GM23248 (cell line): Measurements from ENCODE around the gene SDK2. TPM values are rescaled to one million over a fixed set of nuclear protein-coding genes. Genes with fewer than 3 reads are reported as not detected.

Source experiments
- DNase-seq: peaks from one replicate; pipeline ENCODE4 v3.0.0-alpha.2; 2015
- H2AFZ ChIP-seq: fragments of 200-600 bp; sonication (generic); 2 replicates; pipeline ENCODE4 v1.6.1; 2016; ENCODE audit warnings: antibody characterized with exemption
- H3F3A ChIP-seq: fragments of 200-600 bp; sonication (generic); 2 replicates; pipeline ENCODE4 v1.6.1; 2016; ENCODE audit warnings: mild to moderate bottlenecking, antibody characterized with exemption, mixed run types; ENCODE audit not compliant: insufficient read depth
- H3K27ac ChIP-seq: fragments of 200-600 bp; sonication (generic); 2 replicates; pipeline ENCODE4 v1.5.1; 2016; ENCODE audit warnings: mild to moderate bottlenecking
- H3K27me3 ChIP-seq: fragments of 200-600 bp; sonication (generic); replicated peaks from 2 replicates; pipeline ENCODE4 v1.6.1; 2016; ENCODE audit warnings: mild to moderate bottlenecking; ENCODE audit not compliant: insufficient read depth
- H3K36me3 ChIP-seq: fragments of 200-600 bp; sonication (generic); 2 replicates; pipeline ENCODE4 v1.6.1; 2016; ENCODE audit warnings: low read depth, mild to moderate bottlenecking
- H3K4me1 ChIP-seq: fragments of 200-600 bp; sonication (generic); 2 replicates; pipeline ENCODE4 v1.6.1; 2016; ENCODE audit warnings: mild to moderate bottlenecking; ENCODE audit not compliant: insufficient read depth
- H3K4me2 ChIP-seq: fragments of 200-600 bp; sonication (generic); one replicate; pipeline ENCODE4 v1.6.1; 2016; ENCODE audit warnings: mild to moderate bottlenecking; ENCODE audit not compliant: unreplicated experiment
- H3K4me3 ChIP-seq: fragments of 200-600 bp; sonication (generic); 2 replicates; pipeline ENCODE4 v1.5.1; 2016; ENCODE audit warnings: mild to moderate bottlenecking
- H3K79me2 ChIP-seq: fragments of 200-600 bp; sonication (generic); 2 replicates; pipeline ENCODE4 v1.6.1; 2016; ENCODE audit warnings: mild to moderate bottlenecking; ENCODE audit not compliant: insufficient read depth
- H3K9ac ChIP-seq: fragments of 200-600 bp; sonication (generic); 2 replicates; pipeline ENCODE4 v1.6.1; 2016; ENCODE audit warnings: mild to moderate bottlenecking
- H3K9me2 ChIP-seq: fragments of 200-600 bp; sonication (generic); 2 replicates; pipeline ENCODE4 v1.6.1; 2016; ENCODE audit warnings: mixed run types, mild to moderate bottlenecking, moderate library complexity; ENCODE audit not compliant: insufficient read depth
- H3K9me3 ChIP-seq: fragments of 200-600 bp; sonication (generic); one replicate; pipeline ENCODE4 v1.6.1; 2017; ENCODE audit warnings: low read depth
- H4K20me1 ChIP-seq: fragments of 200-600 bp; sonication (generic); 2 replicates; pipeline ENCODE4 v1.6.0; 2016; ENCODE audit not compliant: insufficient read depth
- EZH2 ChIP-seq: fragments of 200-600 bp; sonication (generic); IDR thresholded peaks from 2 replicates; pipeline ENCODE4 v1.6.1; 2018; ENCODE audit warnings: antibody characterized with exemption, mild to moderate bottlenecking; ENCODE audit not compliant: insufficient read depth, poor library complexity, severe bottlenecking
- EZH2phosphoT487 ChIP-seq: fragments of 200-600 bp; sonication (generic); IDR thresholded peaks from 2 replicates; pipeline ENCODE4 v1.6.1; 2018; ENCODE audit warnings: antibody characterized with exemption, moderate library complexity, mild to moderate bottlenecking, low read depth; ENCODE audit not compliant: insufficient read depth
- WGBS, 2 experiments: methylation state at CpG; one replicate each; pipeline ENCODE4 v1.1.6; 2015 to 2017; ENCODE audit warnings: low lambda C conversion rate in 2 of 2, low coverage in 1 of 2; ENCODE audit errors: missing lambda C conversion rate in 2 of 2; 5-methylcytosine and 5-hydroxymethylcytosine counted together
- in situ Hi-C: fragments of 300-500 bp; cut with MboI; formaldehyde crosslinking; loops from 2 replicates; pipeline ENCODE4 v1.15.0; 2020
- polyA plus RNA-seq: library from polyadenylated mRNA; unstranded; fragments of >200 nt; fragmentation: Nextera tagmentation; extraction: Ambion mirVana; gene quantifications from 2 replicates; pipeline ENCODE4 v1.2.1, GENCODE V29; 2016
- total RNA-seq: library from RNA; depleted of rRNA; stranded (reverse); fragments of >200 nt; shearing (Covaris generic); gene quantifications from 2 replicates; pipeline ENCODE4 v1.2.3, GENCODE V29; 2014

SDK2 gene
- total and polyA plus RNA-seq, 2 experiments from 2014 or later, result under 0.01 to 0.03 TPM

- no peaks in the 10 kb centered on the region for H3K36me3 ChIP-seq
- H3K9me3 ChIP-seq, result no peaks in the 10 kb centered on the region
- in situ Hi-C loops, result no loop called here
- no peak for DNase-seq
- no peaks in the 10 kb centered on the region for H3K9me2 ChIP-seq
- no peaks in the 10 kb centered on the region; the same call in 1 of the 2 replicates for H3K27me3 ChIP-seq
- H3K4me2 ChIP-seq, result no peak overlapping the region
- H3K79me2 ChIP-seq, result no peaks in the 10 kb centered on the region
- H3K9ac ChIP-seq, result no peak overlapping the region
- no peak overlapping the region for H3K27ac ChIP-seq
- WGBS, 2 experiments, result 61 to 63% methylated on average over 13 to 15 of the region's 15 CpGs
- no peak overlapping the region for H2AFZ ChIP-seq
- no peaks in the 10 kb centered on the region for H3F3A ChIP-seq
- no peaks in the 10 kb centered on the region for H4K20me1 ChIP-seq
- no peak overlapping the region for H3K4me3 ChIP-seq
- TF ChIP-seq EZH2phosphoT487 (no peak), EZH2 (no peak)
- H3K4me1 ChIP-seq, result no peaks in the 10 kb centered on the region
These were observed 27.9 kb downstream of the SDK2 start for GRCh38 chr17:73616120-73616872.

- in situ Hi-C loops, result no loop called here
- Histone ChIP-seq H3K4me1 (no peaks in the 10 kb centered on the region), H3K4me2 (no peak overlapping the region), H3K9ac (no peak overlapping the region), H3K27me3 (no peaks in the 10 kb centered on the region), H3F3A (no peaks in the 10 kb centered on the region), H2AFZ (no peak overlapping the region), H3K36me3 (no peaks in the 10 kb centered on the region), H3K27ac (no peak overlapping the region), H3K9me3 (no peaks in the 10 kb centered on the region), H3K79me2 (no peaks in the 10 kb centered on the region), H3K9me2 (no peaks in the 10 kb centered on the region), H3K4me3 (no peak overlapping the region), H4K20me1 (no peaks in the 10 kb centered on the region)
- DNase-seq, result no peak
- WGBS, 2 experiments, result 64 to 65% methylated on average over 8 of the region's 9 CpGs
- TF ChIP-seq EZH2 (no peak), EZH2phosphoT487 (no peak)
These were observed 30.0 kb downstream of the SDK2 start for GRCh38 chr17:73614256-73614655.

GRCh38 chr17:73613271-73614233, 30.7 kb downstream of the SDK2 start:
- no peaks in the 10 kb centered on the region for H3K27me3 ChIP-seq
- H3K4me3 ChIP-seq, result no peak overlapping the region
- H3K9me3 ChIP-seq, result no peaks in the 10 kb centered on the region
- no peak overlapping the region for H3K27ac ChIP-seq
- H3K9me2 ChIP-seq, result no peaks in the 10 kb centered on the region
- 55 to 59% methylated on average over 17 to 23 of the region's 23 CpGs for WGBS, 2 experiments
- no peaks in the 10 kb centered on the region for H3K4me1 ChIP-seq
- TF ChIP-seq EZH2phosphoT487 (no peak), EZH2 (no peak)
- H3K4me2 ChIP-seq, result no peak overlapping the region
- no peak overlapping the region for H2AFZ ChIP-seq
- in situ Hi-C loops, result no loop called here
- no peaks in the 10 kb centered on the region for H4K20me1 ChIP-seq
- no peaks in the 10 kb centered on the region for H3K79me2 ChIP-seq
- H3F3A ChIP-seq, result no peaks in the 10 kb centered on the region
- DNase-seq, result no peak
- no peaks in the 10 kb centered on the region for H3K36me3 ChIP-seq
- no peak overlapping the region for H3K9ac ChIP-seq

DNA sequence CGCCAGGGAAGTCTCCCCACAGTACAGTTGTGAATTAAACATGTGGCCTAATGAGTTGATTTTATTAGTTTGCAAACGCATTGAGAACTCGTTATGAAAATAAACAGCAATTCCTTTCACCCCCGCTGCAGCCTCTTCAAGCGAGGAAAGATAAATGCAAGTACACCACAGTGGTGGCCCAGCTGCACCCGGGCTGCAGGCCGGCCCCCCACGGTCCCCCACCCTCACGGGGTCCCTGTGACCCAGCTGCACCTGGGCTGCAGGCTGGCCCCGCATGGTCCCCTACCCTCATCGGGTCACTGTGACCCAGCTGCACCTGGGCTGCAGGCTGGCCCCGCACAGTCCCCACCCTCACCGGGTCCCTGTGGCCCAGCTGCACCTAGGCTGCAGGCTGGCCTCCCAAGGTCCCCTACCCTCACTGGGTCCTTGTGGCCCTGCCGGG, 32.2 kb downstream of the SDK2 start:
- H3K4me3 ChIP-seq, result no peak overlapping the region
- no peak overlapping the region for H3K9ac ChIP-seq
- no peak overlapping the region for H2AFZ ChIP-seq
- no peaks in the 10 kb centered on the region for H3K4me1 ChIP-seq
- no peaks in the 10 kb centered on the region for H3K27me3 ChIP-seq
- H3K9me2 ChIP-seq, result no peaks in the 10 kb centered on the region
- no peaks in the 10 kb centered on the region for H3K79me2 ChIP-seq
- no peak overlapping the region for H3K4me2 ChIP-seq
- TF ChIP-seq EZH2 (no peak), EZH2phosphoT487 (no peak)
- in situ Hi-C loops, result no loop called here
- H4K20me1 ChIP-seq, result no peaks in the 10 kb centered on the region
- no peaks in the 10 kb centered on the region for H3F3A ChIP-seq
- no peaks in the 10 kb centered on the region for H3K9me3 ChIP-seq
- WGBS, 2 experiments, result 53 to 54% methylated on average over 10 to 14 of the region's 14 CpGs
- H3K36me3 ChIP-seq, result no peaks in the 10 kb centered on the region
- no peak for DNase-seq
- H3K27ac ChIP-seq, result no peak overlapping the region
